ENCODE data around the gene HIVEP3.

- no peak for TF ChIP-seq EZH2 (IDR thresholded peaks at IDR 0.05; ENCODE audit: borderline replicate concordance, low read depth, low read length, poor library complexity, severe bottlenecking)
- TF ChIP-seq CTCF (conservative IDR thresholded peaks at IDR 0.05; ENCODE audit: low read depth, low read length) = no peak
These were observed 190.1 kb downstream of the HIVEP3 start for GRCh38 chr1:41728403-41729202.
